Activated naive CD4-positive, alpha-beta T cell treated with anti-CD3 and anti-CD28 coated beads, Interleukin-2, amount 50 U/mL, for 72 hours (primary cell): ENCODE results near the gene TNPO2. TPM values are rescaled to one million over a fixed set of nuclear protein-coding genes. Genes with fewer than 3 reads are reported as not detected.
A peak's percentile ranks its signal among the peaks of the same experiment; 100 is the strongest.

Experiments used
- ATAC-seq, 2 donors: fragments of 150-1000 bp; cut with Tn5 transposase; 2 replicates each; pipeline ENCODE4 v1.10.0; 2021; ENCODE audit warnings: mild to moderate bottlenecking in 2 of 2, moderate library complexity in 2 of 2
- DNase-seq, 2 donors: peaks; one replicate each; pipeline ENCODE4 v3.0.0; 2021 to 2022; ENCODE audit warnings: low spot score in 2 of 2
- H3K27ac Mint-ChIP-seq, 2 donors: one replicate each; pipeline ENCODE4 v1.8.0; 2022; ENCODE audit warnings: mild to moderate bottlenecking in 2 of 2, mixed read lengths in 2 of 2
- H3K36me3 Mint-ChIP-seq, 2 donors: one replicate each; pipeline ENCODE4 v1.8.0; 2022; ENCODE audit warnings: mixed read lengths in 2 of 2
- H3K9me3 Mint-ChIP-seq, 2 donors: one replicate each; pipeline ENCODE4 v1.8.0; 2022; ENCODE audit warnings: mixed read lengths in 2 of 2
- total RNA-seq, 2 donors: library from RNA; stranded (reverse); gene quantifications; one replicate each; pipeline ENCODE4 v1.2.3, GENCODE V29; 2022

Gene TNPO2
- total RNA-seq, result 100 to 1,000 TPM in 1 of 2 donors, 10 to 100 TPM in 1; 89.6 to 100 TPM

- H3K36me3 Mint-ChIP-seq, result peaks cover 37 to 41% of the 10 kb centered on the region in 2 donors
- H3K27ac Mint-ChIP-seq, result peak within 1 kb of the TSS; percentile 95 to 96
- peak; percentile 48 to 61 for ATAC-seq
- H3K9me3 Mint-ChIP-seq, result no peaks in the 10 kb centered on the region
- peak; percentile 72 to 75 for DNase-seq
Observed at GRCh38 chr19:12723641-12724426, at the start of gene TNPO2. TSS of gene TNPO2 (minus strand) at chr19:12723932. CDS start at chr19:12720977, 2,955 bp downstream.

DNA sequence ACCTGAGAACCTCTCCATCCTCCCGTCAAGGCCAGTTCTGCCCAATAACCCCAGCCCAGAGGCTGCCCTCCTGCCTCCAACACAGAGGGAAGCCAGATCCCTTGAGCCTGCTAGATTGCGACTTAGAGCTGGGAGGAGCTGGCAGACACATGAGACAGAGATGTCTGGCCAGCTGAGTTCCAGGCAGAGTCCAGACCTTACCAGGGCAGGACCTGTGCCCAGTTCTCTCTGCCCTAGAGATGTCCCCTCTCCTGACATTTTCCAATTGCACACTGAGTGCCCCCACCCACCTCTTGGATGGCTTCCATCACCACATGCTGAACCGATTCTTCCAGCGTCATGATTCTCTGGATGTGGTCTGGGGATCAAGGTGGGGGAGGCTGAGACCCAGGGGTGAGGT, 48.6 kb upstream of the TNPO2 start:
- Mint-ChIP-seq H3K27ac (no peak overlapping the region), H3K9me3 (no peaks in the 10 kb centered on the region), H3K36me3 (no peaks in the 10 kb centered on the region)
- DNase-seq (no peak), ATAC-seq (no peak)

DNA sequence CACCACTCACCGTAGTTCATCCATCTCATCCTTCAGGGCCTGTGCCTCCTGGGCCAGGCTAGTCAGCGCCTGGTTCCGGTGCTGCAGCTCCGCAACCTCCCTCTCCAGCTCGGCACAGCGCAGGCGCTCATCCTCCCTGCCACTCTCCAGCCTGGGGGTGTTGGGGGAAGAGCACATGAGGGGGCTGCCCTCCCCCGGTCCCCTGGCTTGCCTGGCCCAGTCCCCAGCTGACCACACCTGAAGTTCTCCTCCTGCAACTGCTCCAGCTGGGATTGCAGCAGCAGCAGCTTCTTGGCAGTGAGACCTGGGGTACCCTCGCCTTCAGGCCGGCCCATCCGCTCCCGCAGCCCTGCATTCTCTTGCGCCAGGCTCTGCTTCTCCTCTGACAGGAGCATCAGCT, 47.2 kb upstream of the TNPO2 start:
- no peak overlapping the region for H3K27ac Mint-ChIP-seq
- DNase-seq (no peak), ATAC-seq (no peak)
- no peaks in the 10 kb centered on the region for H3K9me3 Mint-ChIP-seq
- no peaks in the 10 kb centered on the region for H3K36me3 Mint-ChIP-seq

GRCh38 chr19:12769689-12770088, 46.0 kb upstream of the TNPO2 start:
- no peak overlapping the region for H3K27ac Mint-ChIP-seq
- peak; percentile 55 to 65 for ATAC-seq
- H3K9me3 Mint-ChIP-seq, result no peaks in the 10 kb centered on the region
- DNase-seq, result no peak
- H3K36me3 Mint-ChIP-seq, result no peaks in the 10 kb centered on the region

DNA sequence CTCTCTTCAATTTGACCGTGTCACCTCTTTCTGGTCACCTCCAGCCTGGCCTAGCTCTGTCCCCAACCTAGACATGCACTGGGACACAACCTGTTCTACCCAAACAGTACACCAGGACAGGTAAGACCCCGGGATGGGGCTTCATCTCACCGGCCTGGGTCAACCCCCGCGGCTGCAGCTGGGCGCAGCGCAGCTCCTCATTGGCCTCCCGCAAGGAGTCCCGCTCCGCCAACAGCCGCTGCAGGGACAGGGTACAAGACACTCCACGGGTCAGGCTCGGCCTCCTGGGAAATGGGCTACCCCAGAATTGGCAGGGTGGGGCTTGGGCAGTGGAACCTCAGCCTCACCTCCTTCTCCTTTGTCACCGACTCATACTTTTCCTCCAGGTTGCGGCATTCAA, 43.9 kb upstream of the TNPO2 start:
- Mint-ChIP-seq H3K9me3 (no peaks in the 10 kb centered on the region), H3K27ac (no peak overlapping the region), H3K36me3 (no peaks in the 10 kb centered on the region)
- no peak for ATAC-seq
- no peak for DNase-seq

GRCh38 chr19:12767150-12767549, 43.4 kb upstream of the TNPO2 start:
- H3K27ac Mint-ChIP-seq, result no peak overlapping the region
- H3K36me3 Mint-ChIP-seq, result no peaks in the 10 kb centered on the region
- DNase-seq (no peak), ATAC-seq (no peak)
- no peaks in the 10 kb centered on the region for H3K9me3 Mint-ChIP-seq

DNA sequence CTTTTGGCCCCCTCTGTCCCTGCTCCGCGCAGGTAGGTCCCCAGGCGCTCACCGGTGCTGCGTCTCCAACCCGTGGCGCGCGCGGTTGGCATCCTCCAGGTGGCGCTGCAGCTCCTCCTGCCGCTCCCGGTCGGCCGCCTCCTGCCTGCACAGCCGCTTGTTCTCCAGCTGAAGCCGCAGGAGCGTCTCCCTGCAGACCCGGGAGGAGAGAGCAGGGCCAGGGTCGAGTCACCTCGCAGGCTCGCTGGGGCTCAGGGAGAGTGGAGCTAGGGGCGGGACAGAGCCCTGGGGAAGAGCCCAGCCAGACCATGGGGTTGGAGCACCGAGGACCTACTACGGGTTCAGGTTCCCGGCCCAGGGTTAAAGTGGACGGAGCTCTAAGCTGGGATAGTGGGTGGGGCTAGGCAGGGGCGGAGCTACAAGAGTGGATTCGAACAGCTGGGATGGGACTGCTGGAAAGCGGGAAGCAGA, 42.4 kb upstream of the TNPO2 start:
- H3K27ac Mint-ChIP-seq, result no peak overlapping the region
- ATAC-seq, result peak; percentile 91 to 92
- no peaks in the 10 kb centered on the region for H3K36me3 Mint-ChIP-seq
- DNase-seq, result peak; percentile 82 to 94
- no peaks in the 10 kb centered on the region for H3K9me3 Mint-ChIP-seq

DNA sequence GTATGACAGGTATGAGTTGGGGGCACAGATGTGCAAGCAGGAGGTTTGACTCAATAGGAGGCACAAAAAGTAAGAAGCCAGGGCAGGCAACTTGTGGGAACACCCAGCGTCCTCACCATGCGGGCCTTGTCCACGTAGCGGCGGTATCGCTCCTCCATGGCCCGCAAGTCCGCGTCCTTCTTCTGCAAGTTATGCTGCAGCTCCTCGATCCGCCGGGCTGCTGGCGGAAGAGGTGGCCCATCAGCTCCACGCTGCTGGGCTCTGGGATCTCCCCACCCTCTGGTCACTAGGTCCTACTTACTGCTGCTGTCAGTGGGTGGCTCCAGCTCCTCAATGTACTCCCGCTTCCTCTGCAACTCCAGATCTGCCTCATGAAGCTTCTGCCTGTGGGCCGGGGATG, 41.0 kb upstream of the TNPO2 start:
- H3K36me3 Mint-ChIP-seq, result no peaks in the 10 kb centered on the region
- no peak for DNase-seq
- ATAC-seq, result no peak
- H3K9me3 Mint-ChIP-seq, result no peaks in the 10 kb centered on the region
- H3K27ac Mint-ChIP-seq, result no peak overlapping the region

DNA sequence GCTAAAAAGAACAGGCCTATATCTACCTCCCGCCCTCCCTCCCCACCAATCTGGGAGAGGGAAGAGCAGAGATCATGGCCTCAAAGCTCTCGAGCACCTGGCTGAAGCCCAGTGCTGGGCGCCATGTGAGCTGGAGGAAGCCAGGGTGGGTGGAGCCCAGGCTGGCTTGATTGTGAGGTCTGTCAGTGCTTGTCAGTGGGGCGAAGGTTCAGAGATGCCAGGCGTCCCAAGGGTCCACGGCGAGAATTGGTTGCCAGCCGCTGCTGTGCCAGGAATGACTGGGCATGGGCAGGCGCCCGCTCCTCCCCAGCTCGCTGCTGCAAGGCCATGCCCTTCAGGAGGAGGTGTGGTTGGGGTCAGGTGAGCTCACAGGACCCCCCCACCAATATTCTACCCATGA, 39.4 kb upstream of the TNPO2 start:
- no peaks in the 10 kb centered on the region for H3K36me3 Mint-ChIP-seq
- ATAC-seq (no peak), DNase-seq (no peak)
- no peak overlapping the region for H3K27ac Mint-ChIP-seq
- H3K9me3 Mint-ChIP-seq, result no peaks in the 10 kb centered on the region

DNA sequence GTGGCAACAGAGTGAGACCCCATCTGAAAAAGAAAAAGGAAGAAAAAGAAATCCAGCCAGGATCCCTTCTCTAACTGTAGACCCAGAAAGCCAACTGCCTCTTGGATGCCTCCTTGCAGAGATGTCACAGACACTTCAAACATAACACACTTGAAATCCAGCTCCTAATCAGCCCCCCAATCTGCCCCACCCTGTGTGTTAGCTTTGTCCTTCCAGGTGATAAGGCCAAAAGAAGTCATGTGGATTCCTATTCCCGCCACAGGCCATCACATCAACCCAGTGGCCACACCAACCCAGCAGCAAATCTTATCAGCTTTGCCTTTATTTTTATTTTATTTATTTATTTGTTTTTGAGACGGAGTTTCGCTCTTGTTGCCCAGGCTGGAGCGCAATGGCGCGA, 36.0 kb upstream of the TNPO2 start:
- Mint-ChIP-seq H3K27ac (no peak overlapping the region), H3K36me3 (no peaks in the 10 kb centered on the region), H3K9me3 (no peaks in the 10 kb centered on the region)
- ATAC-seq (no peak), DNase-seq (no peak)

- Mint-ChIP-seq H3K9me3 (no peaks in the 10 kb centered on the region), H3K27ac (no peak overlapping the region), H3K36me3 (no peaks in the 10 kb centered on the region)
- DNase-seq (peak; percentile 82 to 86), ATAC-seq (peak; percentile 87 to 92)
Observed at GRCh38 chr19:12757544-12758274, 34.0 kb upstream of the TNPO2 start.

- Mint-ChIP-seq H3K9me3 (no peaks in the 10 kb centered on the region), H3K36me3 (no peaks in the 10 kb centered on the region), H3K27ac (no peak overlapping the region)
- DNase-seq (no peak), ATAC-seq (no peak)
Observed at GRCh38 chr19:12756150-12756883, 32.6 kb upstream of the TNPO2 start.

DNA sequence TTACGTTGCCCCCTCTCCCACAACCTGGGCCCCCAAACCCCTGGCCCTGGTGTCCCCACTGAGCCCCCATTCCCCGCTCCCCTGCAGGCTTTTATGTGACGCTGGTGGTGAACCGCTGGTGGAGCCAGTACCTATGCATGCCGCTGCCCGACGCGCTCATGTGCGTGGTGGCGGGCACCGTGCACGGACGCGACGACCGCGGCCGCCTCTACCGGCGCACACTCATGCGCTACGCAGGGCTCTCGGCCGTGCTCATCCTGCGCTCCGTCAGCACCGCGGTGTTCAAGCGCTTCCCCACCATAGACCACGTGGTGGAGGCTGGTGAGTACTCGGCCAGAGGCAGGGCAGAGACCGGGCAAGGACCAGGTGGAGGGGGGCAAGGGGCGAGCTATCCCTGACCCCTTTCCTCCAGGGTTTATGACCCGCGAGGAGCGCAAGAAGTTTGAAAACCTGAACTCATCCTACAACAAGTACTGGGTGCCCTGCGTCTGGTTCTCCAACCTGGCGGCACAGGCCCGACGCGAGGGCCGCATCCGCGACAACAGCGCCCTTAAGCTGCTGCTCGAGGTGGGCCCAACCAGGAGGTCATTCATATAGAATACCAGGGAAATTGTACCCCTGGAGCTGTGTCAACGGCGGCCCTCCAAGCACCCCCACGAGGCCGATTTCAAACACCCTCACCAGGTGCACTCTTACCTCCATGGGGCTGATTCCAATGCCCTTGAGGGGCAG, 30.9 kb upstream of the TNPO2 start:
- no peak overlapping the region for H3K27ac Mint-ChIP-seq
- H3K36me3 Mint-ChIP-seq, result no peaks in the 10 kb centered on the region
- no peak for ATAC-seq
- H3K9me3 Mint-ChIP-seq, result no peaks in the 10 kb centered on the region
- DNase-seq, result no peak

- ATAC-seq (no peak), DNase-seq (no peak)
- peaks cover 13 to 14% of the 10 kb centered on the region in 2 donors for H3K36me3 Mint-ChIP-seq
- H3K9me3 Mint-ChIP-seq, result peaks cover 6 to 11% of the 10 kb centered on the region in 2 donors
- H3K27ac Mint-ChIP-seq, result no peak overlapping the region
Observed at GRCh38 chr19:12752056-12752781, 28.5 kb upstream of the TNPO2 start.

- DNase-seq (no peak), ATAC-seq (no peak)
- Mint-ChIP-seq H3K27ac (peak within 1 kb of the TSS in 1 of 2 donors; percentile 6), H3K36me3 (peaks cover 15 to 19% of the 10 kb centered on the region in 2 donors), H3K9me3 (peaks cover 6 to 11% of the 10 kb centered on the region in 2 donors)
Observed at GRCh38 chr19:12751635-12752034, 27.9 kb upstream of the TNPO2 start, which contains the start of gene BEST2. TSS of gene BEST2 (plus strand) at chr19:12751791. CDS start at chr19:12752593, 802 bp downstream.

DNA sequence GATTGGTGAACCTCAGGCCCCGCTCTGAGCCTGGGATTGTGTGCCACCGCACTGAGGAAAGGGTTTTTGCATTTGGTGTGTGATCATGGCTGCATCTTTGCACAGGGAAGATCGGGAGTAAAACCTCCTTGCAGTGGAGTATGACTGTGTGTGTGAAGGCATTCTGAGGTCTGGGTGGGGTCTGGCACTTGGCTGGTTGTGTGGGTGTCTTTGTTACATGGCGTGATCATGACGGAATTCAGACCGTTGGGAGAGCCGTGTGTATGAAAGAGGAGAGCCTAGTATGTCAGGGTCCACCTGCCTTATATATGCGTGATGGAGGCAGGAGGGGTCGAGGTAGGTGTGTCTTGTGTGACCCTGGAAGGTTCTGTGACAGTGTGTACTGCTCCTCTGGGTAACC, 27.1 kb upstream of the TNPO2 start:
- no peak for ATAC-seq
- Mint-ChIP-seq H3K27ac (peak overlapping the region in 1 of 2 donors; percentile 6), H3K9me3 (peaks cover 6 to 11% of the 10 kb centered on the region in 2 donors), H3K36me3 (peaks cover 21 to 27% of the 10 kb centered on the region in 2 donors)
- DNase-seq, result no peak
